ENCODE measurements around the gene NUCB2.

GRCh38 chr11:17238377-17238776 lies 38.2 kb upstream of the NUCB2 start:
- TF ChIP-seq CTCF (IDR thresholded peaks at IDR 0.05; ENCODE audit: low read depth, low read length) (no peak), POLR2A (IDR thresholded peaks at IDR 0.05; ENCODE audit: extremely low read depth, insufficient read length) (no peak)
- TF ChIP-seq, protein P1, sequence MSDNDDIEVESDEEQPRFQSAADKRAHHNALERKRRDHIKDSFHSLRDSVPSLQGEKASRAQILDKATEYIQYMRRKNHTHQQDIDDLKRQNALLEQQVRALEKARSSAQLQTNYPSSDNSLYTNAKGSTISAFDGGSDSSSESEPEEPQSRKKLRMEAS (IDR thresholded peaks at IDR 0.05; ENCODE audit: low read depth, low read length), result no peak
